ENCODE measurements around the gene MAVS. TPM values are rescaled to one million over a fixed set of nuclear protein-coding genes. Genes with fewer than 3 reads are reported as not detected.
A peak's percentile ranks its signal among the peaks of the same experiment; 100 is the strongest.

The MAVS gene
- total and polyA plus RNA-seq, 2 donors (not counting 1 experiment from before 2014, with no cell fraction given), result 14.4 to 15.9 TPM

GRCh38 chr20:3798373-3798768, 48.3 kb upstream of the MAVS start:
- Histone ChIP-seq H3K79me2 (ENCODE audit: control insufficient read depth, insufficient read depth, low read length) (peaks cover 57% of the 10 kb centered on the region), H3K9me3 (ENCODE audit: control insufficient read depth, insufficient read depth, low read depth, low read length) (no peaks in the 10 kb centered on the region), H3K27ac (ENCODE audit: insufficient read depth, low read length) (peak overlapping the region; percentile 58), H3K4me1 (ENCODE audit: control insufficient read depth, extremely low read depth, insufficient read depth, low read length) (peaks cover 23% of the 10 kb centered on the region), H3K4me2 (ENCODE audit: extremely low read depth, insufficient read depth, low read length) (peak overlapping the region; percentile 60), H4K20me1 (ENCODE audit: control insufficient read depth, extremely low read depth, insufficient read depth, low read length) (no peaks in the 10 kb centered on the region), H3K4me3 (replicated peaks in 1 of 4; ENCODE audit: control extremely low read depth in 1 of 4, insufficient read depth in 1 of 4, low read depth in 3 of 4, low read length in 4 of 4) (peak overlapping the region; percentile 67 to 97 (median 86)), H3K36me3 (ENCODE audit: control insufficient read depth, insufficient read depth, low read length) (peaks cover 40% of the 10 kb centered on the region), H3K9ac (ENCODE audit: insufficient read depth, low read length) (no peak overlapping the region), H2AFZ (ENCODE audit: low read length) (no peak overlapping the region), H3K27me3 (ENCODE audit: control insufficient read depth, insufficient read depth, low read length) (no peaks in the 10 kb centered on the region)
- TF ChIP-seq, protein P1, sequence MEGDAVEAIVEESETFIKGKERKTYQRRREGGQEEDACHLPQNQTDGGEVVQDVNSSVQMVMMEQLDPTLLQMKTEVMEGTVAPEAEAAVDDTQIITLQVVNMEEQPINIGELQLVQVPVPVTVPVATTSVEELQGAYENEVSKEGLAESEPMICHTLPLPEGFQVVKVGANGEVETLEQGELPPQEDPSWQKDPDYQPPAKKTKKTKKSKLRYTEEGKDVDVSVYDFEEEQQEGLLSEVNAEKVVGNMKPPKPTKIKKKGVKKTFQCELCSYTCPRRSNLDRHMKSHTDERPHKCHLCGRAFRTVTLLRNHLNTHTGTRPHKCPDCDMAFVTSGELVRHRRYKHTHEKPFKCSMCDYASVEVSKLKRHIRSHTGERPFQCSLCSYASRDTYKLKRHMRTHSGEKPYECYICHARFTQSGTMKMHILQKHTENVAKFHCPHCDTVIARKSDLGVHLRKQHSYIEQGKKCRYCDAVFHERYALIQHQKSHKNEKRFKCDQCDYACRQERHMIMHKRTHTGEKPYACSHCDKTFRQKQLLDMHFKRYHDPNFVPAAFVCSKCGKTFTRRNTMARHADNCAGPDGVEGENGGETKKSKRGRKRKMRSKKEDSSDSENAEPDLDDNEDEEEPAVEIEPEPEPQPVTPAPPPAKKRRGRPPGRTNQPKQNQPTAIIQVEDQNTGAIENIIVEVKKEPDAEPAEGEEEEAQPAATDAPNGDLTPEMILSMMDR (conservative IDR thresholded peaks at IDR 0.05 in 1 of 2, IDR thresholded peaks at IDR 0.05 in 1 of 2; ENCODE audit: low read depth in 1 of 2, low read length in 2 of 2), result no peak
- TF ChIP-seq EZH2 (IDR thresholded peaks at IDR 0.05; ENCODE audit: low read length, missing control alignments), result no peak
- no peak for DNase-seq (ENCODE audit: low read depth in 2 of 2)

DNA sequence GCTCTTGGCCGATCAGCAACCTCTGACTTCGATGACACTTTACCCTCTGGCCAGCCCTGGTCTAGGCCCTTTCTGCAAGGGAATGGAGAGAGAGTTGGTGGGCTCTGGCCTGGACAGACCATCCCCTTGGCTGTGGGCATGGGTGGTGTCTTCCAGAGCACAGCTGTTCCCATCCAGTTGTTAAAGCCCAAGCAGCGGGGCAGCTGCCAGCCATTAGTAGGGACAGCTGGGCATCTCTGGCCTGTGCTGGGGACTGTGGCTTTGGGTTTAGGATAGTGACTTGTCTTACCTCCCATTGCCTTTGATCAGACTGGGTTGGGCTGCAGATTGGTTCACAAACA, 47.8 kb upstream of the MAVS start:
- H3K4me2 ChIP-seq (ENCODE audit: extremely low read depth, insufficient read depth, low read length), result peak overlapping the region; percentile 60
- H4K20me1 ChIP-seq (ENCODE audit: control insufficient read depth, extremely low read depth, insufficient read depth, low read length), result no peaks in the 10 kb centered on the region
- no peaks in the 10 kb centered on the region for H3K27me3 ChIP-seq (ENCODE audit: control insufficient read depth, insufficient read depth, low read length)
- peak overlapping the region in 3 of 4 experiments; percentile 78 to 97 (median 95) for H3K4me3 ChIP-seq (replicated peaks in 1 of 4; ENCODE audit: control extremely low read depth in 1 of 4, insufficient read depth in 1 of 4, low read depth in 3 of 4, low read length in 4 of 4)
- peaks cover 61% of the 10 kb centered on the region for H3K79me2 ChIP-seq (ENCODE audit: control insufficient read depth, insufficient read depth, low read length)
- H2AFZ ChIP-seq (ENCODE audit: low read length), result no peak overlapping the region
- H3K27ac ChIP-seq (ENCODE audit: insufficient read depth, low read length), result peak overlapping the region; percentile 58
- H3K4me1 ChIP-seq (ENCODE audit: control insufficient read depth, extremely low read depth, insufficient read depth, low read length), result peaks cover 26% of the 10 kb centered on the region
- no peaks in the 10 kb centered on the region for H3K9me3 ChIP-seq (ENCODE audit: control insufficient read depth, insufficient read depth, low read depth, low read length)
- H3K36me3 ChIP-seq (ENCODE audit: control insufficient read depth, insufficient read depth, low read length), result peaks cover 46% of the 10 kb centered on the region
- no peak for DNase-seq (ENCODE audit: low read depth in 2 of 2)
- TF ChIP-seq EZH2 (IDR thresholded peaks at IDR 0.05; ENCODE audit: low read length, missing control alignments), result no peak
- TF ChIP-seq, protein P1 (conservative IDR thresholded peaks at IDR 0.05 in 1 of 2, IDR thresholded peaks at IDR 0.05 in 1 of 2; ENCODE audit: low read depth in 1 of 2, low read length in 2 of 2), result no peak
- H3K9ac ChIP-seq (ENCODE audit: insufficient read depth, low read length), result no peak overlapping the region

GRCh38 chr20:3800256-3800877, 46.3 kb upstream of the MAVS start:
- Histone ChIP-seq H3K27ac (ENCODE audit: insufficient read depth, low read length) (no peak overlapping the region), H3K79me2 (ENCODE audit: control insufficient read depth, insufficient read depth, low read length) (peaks cover 61% of the 10 kb centered on the region), H3K4me3 (replicated peaks in 1 of 4; ENCODE audit: control extremely low read depth in 1 of 4, insufficient read depth in 1 of 4, low read depth in 3 of 4, low read length in 4 of 4) (no peak overlapping the region)

More at GRCh38 chr20:3800256-3800877, 46.3 kb upstream of the MAVS start:
- no peak overlapping the region for H3K4me2 ChIP-seq (ENCODE audit: extremely low read depth, insufficient read depth, low read length)
- H3K36me3 ChIP-seq (ENCODE audit: control insufficient read depth, insufficient read depth, low read length), result peaks cover 57% of the 10 kb centered on the region
- no peaks in the 10 kb centered on the region for H3K27me3 ChIP-seq (ENCODE audit: control insufficient read depth, insufficient read depth, low read length)
- no peak overlapping the region for H3K9ac ChIP-seq (ENCODE audit: insufficient read depth, low read length)
- H3K4me1 ChIP-seq (ENCODE audit: control insufficient read depth, extremely low read depth, insufficient read depth, low read length), result peaks cover 32% of the 10 kb centered on the region
- H3K9me3 ChIP-seq (ENCODE audit: control insufficient read depth, insufficient read depth, low read depth, low read length), result no peaks in the 10 kb centered on the region
- no peaks in the 10 kb centered on the region for H4K20me1 ChIP-seq (ENCODE audit: control insufficient read depth, extremely low read depth, insufficient read depth, low read length)
- no peak overlapping the region for H2AFZ ChIP-seq (ENCODE audit: low read length)
- TF ChIP-seq, protein P1 (conservative IDR thresholded peaks at IDR 0.05 in 1 of 2, IDR thresholded peaks at IDR 0.05 in 1 of 2; ENCODE audit: low read depth in 1 of 2, low read length in 2 of 2), result no peak
- no peak for TF ChIP-seq EZH2 (IDR thresholded peaks at IDR 0.05; ENCODE audit: low read length, missing control alignments)
- DNase-seq (ENCODE audit: low read depth in 2 of 2), result no peak

All from fibroblast of lung (primary cell).